MM.1S (cell line): ENCODE results near the gene TSHR.
"Not testable (repeated sequence)": the region's sequence is repeated elsewhere in the genome, so short reads cannot be mapped to it uniquely, and the experiment has no call there.

Experiments
- DNase-seq: peaks from one replicate; pipeline ENCODE4 v3.0.0-alpha.2; 2015
- H2AFZ ChIP-seq: fragments of 300-600 bp; sonication (generic); 2 replicates; pipeline ENCODE4 v1.6.0; 2016; ENCODE audit warnings: antibody characterized with exemption, low read length
- H3F3A ChIP-seq: fragments of 300-600 bp; sonication (generic); 2 replicates; pipeline ENCODE4 v1.6.1; 2016; ENCODE audit warnings: mild to moderate bottlenecking, antibody characterized with exemption, low read length, moderate library complexity, mixed read lengths; ENCODE audit not compliant: insufficient read depth
- H3K27ac ChIP-seq: fragments of 300-600 bp; sonication (generic); 2 replicates; pipeline ENCODE4 v1.5.1; 2016; ENCODE audit warnings: mild to moderate bottlenecking, low read length
- H3K27me3 ChIP-seq: fragments of 300-600 bp; sonication (generic); replicated peaks from 2 replicates; pipeline ENCODE4 v1.6.0; 2016; ENCODE audit warnings: low read length; ENCODE audit not compliant: insufficient read depth
- H3K36me3 ChIP-seq: fragments of 300-600 bp; sonication (generic); replicated peaks from 2 replicates; pipeline ENCODE4 v1.6.1; 2016; ENCODE audit warnings: mild to moderate bottlenecking, low read length, mixed read lengths; ENCODE audit not compliant: insufficient read depth
- H3K4me1 ChIP-seq: fragments of 300-600 bp; sonication (generic); 2 replicates; pipeline ENCODE4 v1.6.1; 2016; ENCODE audit warnings: low read length, mixed read lengths
- H3K4me2 ChIP-seq: fragments of 300-600 bp; sonication (generic); 2 replicates; pipeline ENCODE4 v1.6.0; 2016; ENCODE audit warnings: low read depth, low read length
- H3K4me3 ChIP-seq: fragments of 300-600 bp; sonication (generic); 2 replicates; pipeline ENCODE4 v1.5.1; 2016; ENCODE audit warnings: low read length, mixed read lengths
- H3K79me2 ChIP-seq: fragments of 300-600 bp; sonication (generic); 2 replicates; pipeline ENCODE4 v1.6.1; 2016; ENCODE audit warnings: mixed run types, low read length, mixed read lengths
- H3K9ac ChIP-seq: fragments of 300-600 bp; sonication (generic); 2 replicates; pipeline ENCODE4 v1.6.1; 2016; ENCODE audit warnings: low read length, mixed read lengths
- H3K9me2 ChIP-seq: fragments of 300-600 bp; sonication (generic); replicated peaks from 2 replicates; pipeline ENCODE4 v1.6.1; 2016; ENCODE audit warnings: mild to moderate bottlenecking, low read length, mixed read lengths; ENCODE audit not compliant: insufficient read depth
- H3K9me3 ChIP-seq: fragments of 300-600 bp; sonication (generic); replicated peaks from 2 replicates; pipeline ENCODE4 v1.6.1; 2016; ENCODE audit warnings: mild to moderate bottlenecking, low read length, mixed read lengths; ENCODE audit not compliant: insufficient read depth
- H4K20me1 ChIP-seq: fragments of 300-600 bp; sonication (generic); 2 replicates; pipeline ENCODE4 v1.6.1; 2016; ENCODE audit warnings: mild to moderate bottlenecking, low read length, moderate library complexity, mixed read lengths; ENCODE audit not compliant: insufficient read depth
- EZH2 ChIP-seq: fragments of 300-600 bp; sonication (generic); optimal IDR thresholded peaks from 2 replicates; pipeline ENCODE3; 2017; ENCODE audit warnings: low read depth, mild to moderate bottlenecking, antibody characterized with exemption, low read length, mixed read lengths
- EZH2phosphoT487 ChIP-seq: fragments of 300-600 bp; sonication (generic); IDR thresholded peaks from 2 replicates; pipeline ENCODE4 v1.6.1; 2018; ENCODE audit warnings: antibody characterized with exemption, low read length
- TF ChIP-seq, protein P1 (sequence below): fragments of 300-600 bp; sonication (generic); IDR thresholded peaks from 2 replicates; pipeline ENCODE4 v1.5.1; 2016; ENCODE audit warnings: antibody characterized with exemption, low read length, mixed read lengths

TSHR gene

DNA sequence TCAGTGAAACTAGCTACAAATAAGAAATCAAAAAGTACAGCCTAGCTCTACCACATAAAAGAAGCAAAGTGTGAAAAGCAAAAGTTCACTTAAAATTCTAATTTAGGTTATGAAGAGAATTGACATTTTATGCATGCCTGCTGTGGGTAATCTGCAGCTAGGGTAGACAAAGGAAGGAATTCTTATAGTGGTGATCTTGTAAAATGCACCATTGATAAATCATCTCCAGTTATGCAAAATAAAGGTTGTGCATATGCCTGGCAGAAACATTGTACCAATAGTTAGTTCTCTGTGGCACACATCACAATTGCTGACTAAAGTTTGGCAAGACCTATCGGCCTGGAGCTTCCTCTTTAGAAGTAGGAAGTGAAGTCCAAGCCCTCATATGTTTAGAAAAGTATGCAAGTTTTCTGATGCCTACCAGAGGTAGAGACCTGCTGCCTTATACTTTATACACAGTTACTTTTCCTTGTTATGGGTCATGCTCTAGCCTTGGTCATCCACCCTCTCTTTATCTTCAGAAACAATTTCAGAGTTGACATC is 78.3 kb downstream of the TSHR start:
- H3K9me3 ChIP-seq, result no peaks in the 10 kb centered on the region
- no peak for DNase-seq
- no peaks in the 10 kb centered on the region for H3K79me2 ChIP-seq
- no peak overlapping the region for H3K4me2 ChIP-seq
- H3K9ac ChIP-seq, result no peak overlapping the region
- no peaks in the 10 kb centered on the region for H3K9me2 ChIP-seq
- no peaks in the 10 kb centered on the region for H4K20me1 ChIP-seq
- H3K4me3 ChIP-seq, result no peak overlapping the region
- H3K27ac ChIP-seq, result no peak overlapping the region
- H3K27me3 ChIP-seq, result no peaks in the 10 kb centered on the region
- TF ChIP-seq EZH2 (no peak), EZH2phosphoT487 (no peak)
- TF ChIP-seq, protein P1, sequence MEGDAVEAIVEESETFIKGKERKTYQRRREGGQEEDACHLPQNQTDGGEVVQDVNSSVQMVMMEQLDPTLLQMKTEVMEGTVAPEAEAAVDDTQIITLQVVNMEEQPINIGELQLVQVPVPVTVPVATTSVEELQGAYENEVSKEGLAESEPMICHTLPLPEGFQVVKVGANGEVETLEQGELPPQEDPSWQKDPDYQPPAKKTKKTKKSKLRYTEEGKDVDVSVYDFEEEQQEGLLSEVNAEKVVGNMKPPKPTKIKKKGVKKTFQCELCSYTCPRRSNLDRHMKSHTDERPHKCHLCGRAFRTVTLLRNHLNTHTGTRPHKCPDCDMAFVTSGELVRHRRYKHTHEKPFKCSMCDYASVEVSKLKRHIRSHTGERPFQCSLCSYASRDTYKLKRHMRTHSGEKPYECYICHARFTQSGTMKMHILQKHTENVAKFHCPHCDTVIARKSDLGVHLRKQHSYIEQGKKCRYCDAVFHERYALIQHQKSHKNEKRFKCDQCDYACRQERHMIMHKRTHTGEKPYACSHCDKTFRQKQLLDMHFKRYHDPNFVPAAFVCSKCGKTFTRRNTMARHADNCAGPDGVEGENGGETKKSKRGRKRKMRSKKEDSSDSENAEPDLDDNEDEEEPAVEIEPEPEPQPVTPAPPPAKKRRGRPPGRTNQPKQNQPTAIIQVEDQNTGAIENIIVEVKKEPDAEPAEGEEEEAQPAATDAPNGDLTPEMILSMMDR, result no peak
- no peaks in the 10 kb centered on the region for H3K4me1 ChIP-seq
- no peaks in the 10 kb centered on the region for H3F3A ChIP-seq
- H2AFZ ChIP-seq, result no peak overlapping the region
- no peaks in the 10 kb centered on the region for H3K36me3 ChIP-seq

DNA sequence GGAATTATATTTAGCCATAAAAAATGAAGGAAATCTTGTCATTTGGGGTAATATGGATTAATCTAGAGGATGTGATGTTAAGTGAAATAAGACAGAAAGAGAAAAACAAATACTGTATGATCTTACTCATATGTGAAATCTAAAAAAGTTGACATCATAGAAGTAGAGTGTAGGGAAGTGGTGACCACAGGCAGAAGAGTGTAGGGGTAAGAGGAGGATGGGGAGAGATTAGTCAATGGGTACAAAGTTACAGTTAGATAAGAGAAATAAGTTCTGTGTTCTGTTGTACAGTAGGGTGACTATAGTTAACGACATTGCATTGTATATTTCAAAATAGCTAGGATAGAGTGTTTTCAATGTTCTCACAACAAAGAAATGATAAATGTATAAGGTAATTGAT is 87.0 kb downstream of the TSHR start:
- H3K9ac ChIP-seq, result no peak overlapping the region
- DNase-seq, result no peak
- no peak overlapping the region for H3K4me2 ChIP-seq
- H3K27ac ChIP-seq, result no peak overlapping the region
- H3K4me3 ChIP-seq, result no peak overlapping the region
- H3K36me3 ChIP-seq, result no peaks in the 10 kb centered on the region
- TF ChIP-seq EZH2 (no peak), EZH2phosphoT487 (no peak)
- TF ChIP-seq, protein P1, result no peak
- no peaks in the 10 kb centered on the region for H3K79me2 ChIP-seq
- H3F3A ChIP-seq, result no peaks in the 10 kb centered on the region
- H3K4me1 ChIP-seq, result no peaks in the 10 kb centered on the region
- no peak overlapping the region for H2AFZ ChIP-seq
- H4K20me1 ChIP-seq, result no peaks in the 10 kb centered on the region
- H3K9me2 ChIP-seq, result no peaks in the 10 kb centered on the region
- no peaks in the 10 kb centered on the region for H3K9me3 ChIP-seq
- H3K27me3 ChIP-seq, result no peaks in the 10 kb centered on the region

DNA sequence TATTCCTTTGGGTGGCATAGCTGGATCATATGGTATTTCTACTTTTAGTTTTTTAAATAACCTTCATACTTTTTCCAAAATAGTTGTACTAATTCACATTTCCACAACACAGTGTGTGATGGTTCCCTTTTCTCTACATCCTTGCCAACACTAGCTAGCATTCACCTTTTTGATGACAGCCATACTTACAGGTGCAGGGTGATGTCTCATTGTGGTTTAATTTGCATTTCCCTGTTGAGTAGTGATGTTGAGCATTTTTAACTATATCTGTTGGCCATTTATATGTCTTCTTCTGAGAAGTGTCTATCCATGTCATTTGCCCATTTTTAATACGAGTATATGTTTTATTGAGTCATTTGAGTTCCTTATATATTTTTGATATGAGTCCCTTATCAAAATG is 96.1 kb downstream of the TSHR start:
- H3K36me3 ChIP-seq, result no peaks in the 10 kb centered on the region
- no peak overlapping the region for H2AFZ ChIP-seq
- H3K9me3 ChIP-seq, result no peaks in the 10 kb centered on the region
- no peak overlapping the region for H3K27ac ChIP-seq
- DNase-seq, result no peak
- no peaks in the 10 kb centered on the region for H3K4me1 ChIP-seq
- H3K79me2 ChIP-seq, result no peaks in the 10 kb centered on the region
- H3K9me2 ChIP-seq, result no peaks in the 10 kb centered on the region
- TF ChIP-seq EZH2 (no peak), EZH2phosphoT487 (no peak)
- TF ChIP-seq, protein P1, result no peak
- no peak overlapping the region for H3K4me3 ChIP-seq
- H3F3A ChIP-seq, result no peaks in the 10 kb centered on the region
- H3K9ac ChIP-seq, result no peak overlapping the region
- no peak overlapping the region for H3K4me2 ChIP-seq
- no peaks in the 10 kb centered on the region for H4K20me1 ChIP-seq
- no peaks in the 10 kb centered on the region for H3K27me3 ChIP-seq

DNA sequence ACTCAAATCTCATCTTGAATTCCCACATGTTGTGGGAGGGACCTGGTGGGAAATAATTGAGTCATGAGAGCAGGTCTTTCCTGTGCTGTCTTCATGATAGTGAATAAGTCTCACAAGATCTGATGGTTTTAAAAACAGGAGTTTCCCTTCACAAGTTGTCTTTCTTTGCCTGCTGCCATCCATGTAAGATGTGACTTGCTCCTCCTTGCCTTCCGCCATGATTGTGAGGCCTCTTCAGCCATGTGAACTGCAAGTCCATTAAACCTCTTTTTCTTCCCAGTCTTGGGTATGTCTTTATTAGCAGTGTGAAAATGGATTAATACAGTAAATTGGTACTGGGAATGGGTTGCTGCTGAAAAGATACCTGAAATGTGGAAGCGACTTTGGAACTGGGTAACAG is 98.6 kb downstream of the TSHR start:
- H3K27me3 ChIP-seq, DNase-seq, H3K9me3 ChIP-seq, H3K4me2 ChIP-seq, H3F3A ChIP-seq, H3K9me2 ChIP-seq, H3K4me3 ChIP-seq, H2AFZ ChIP-seq, H3K4me1 ChIP-seq, H3K9ac ChIP-seq, H3K79me2 ChIP-seq, H4K20me1 ChIP-seq, H3K27ac ChIP-seq, H3K36me3 ChIP-seq: not testable (repeated sequence)
